Measurements from ENCODE around the gene RNASE3.
A peak's percentile ranks its signal among the peaks of the same experiment; 100 is the strongest.
"Not testable (repeated sequence)": the region's sequence is repeated elsewhere in the genome, so short reads cannot be mapped to it uniquely, and the experiment has no call there.

RNASE3 gene

DNA sequence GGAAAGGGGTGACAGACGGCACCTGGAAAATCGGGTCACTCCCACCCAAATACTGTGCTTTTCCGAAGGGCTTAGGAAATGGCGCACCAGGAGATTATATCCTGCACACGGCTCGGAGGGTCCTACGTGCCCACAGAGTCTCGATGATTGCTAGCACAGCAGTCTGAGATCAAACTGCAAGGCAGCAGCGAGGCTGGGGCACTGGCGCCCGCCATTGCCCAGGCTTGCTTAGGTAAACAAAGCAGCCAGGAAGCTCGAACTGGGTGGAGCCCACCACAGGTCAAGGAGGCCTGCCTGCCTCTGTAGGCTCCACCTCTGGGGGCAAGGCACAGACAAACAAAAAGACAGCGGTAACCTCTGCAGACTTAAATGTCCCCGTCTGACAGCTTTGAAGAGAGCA lies 19.6 kb downstream of the RNASE3 start:
- DNase-seq (ENCODE audit: low read depth in 1 of 2, low spot score in 1 of 2), result not testable (repeated sequence)

- DNase-seq (ENCODE audit: low read depth in 1 of 2, low spot score in 1 of 2), result not testable (repeated sequence)
Measured at GRCh38 chr14:20919038-20919756, 28.0 kb downstream of the RNASE3 start.

DNA sequence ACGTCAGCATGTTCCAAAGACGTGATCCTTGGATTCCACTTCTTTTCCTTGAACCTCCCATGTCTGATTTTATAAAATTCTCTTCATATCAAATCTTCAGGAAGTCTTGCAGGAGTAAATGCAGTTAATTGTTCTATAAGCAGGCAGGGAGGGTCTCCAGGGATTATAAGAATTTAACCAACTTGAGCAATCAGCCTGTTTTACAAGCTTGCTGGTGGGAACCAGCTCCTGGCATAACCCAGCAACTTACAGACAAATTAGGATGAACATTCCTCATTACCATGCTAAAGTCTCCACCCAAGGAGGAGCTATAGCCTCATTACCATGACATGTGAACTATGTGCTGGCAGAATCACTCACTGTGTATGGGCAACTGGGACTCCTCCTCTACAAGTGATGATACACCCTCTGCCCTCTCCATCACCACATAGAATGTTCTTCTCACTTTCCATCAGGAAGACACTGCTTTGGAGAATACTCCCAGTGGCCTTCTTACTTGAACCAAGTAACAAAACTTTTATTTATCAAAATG lies 32.6 kb downstream of the RNASE3 start:
- not testable (repeated sequence) for DNase-seq (ENCODE audit: low read depth in 1 of 2, low spot score in 1 of 2)

DNA sequence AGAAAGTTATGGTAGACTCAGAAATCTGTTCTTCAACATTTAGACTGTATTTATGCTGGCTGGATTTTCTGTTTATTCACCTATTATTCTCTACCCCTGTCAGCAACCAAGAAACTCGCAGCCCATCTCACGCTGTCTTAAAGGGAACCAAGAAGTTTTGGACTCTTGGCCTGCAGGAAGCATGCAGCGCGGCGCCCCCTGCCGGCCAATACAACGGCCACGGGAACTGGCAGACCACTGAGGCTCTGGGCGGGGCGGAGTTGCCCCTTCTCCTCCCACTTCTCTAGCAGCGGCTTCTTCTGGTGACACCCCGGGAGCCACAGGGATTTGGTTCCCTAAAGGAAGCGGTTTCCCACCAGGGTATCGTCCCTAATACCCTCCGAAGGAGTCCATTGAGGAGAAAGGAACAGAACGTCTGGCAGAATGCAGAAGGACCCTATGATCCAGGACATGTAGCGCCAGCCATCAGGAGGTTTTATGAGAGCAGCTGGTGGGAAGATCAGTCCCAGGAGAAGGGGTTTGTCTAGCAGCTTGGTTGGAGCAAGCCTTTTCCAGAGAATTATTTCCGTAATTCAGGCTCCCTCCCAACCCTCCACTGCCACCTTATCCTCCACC lies 43.1 kb downstream of the RNASE3 start:
- peak in 1 of 2 donors; percentile 1 for DNase-seq (ENCODE audit: low read depth in 1 of 2, low spot score in 1 of 2)

GRCh38 chr14:20935303-20935984 lies 44.3 kb downstream of the RNASE3 start:
- no peak for DNase-seq (ENCODE audit: low read depth in 1 of 2, low spot score in 1 of 2)
